SK-N-SH (cell line): ENCODE data around the gene SEPTIN2. TPM values are rescaled to one million over a fixed set of nuclear protein-coding genes. Genes with fewer than 3 reads are reported as not detected.

ENCODE experiments used
- CTCF ChIA-PET: fragments of 300-600, 350-600 bp; formaldehyde crosslinking; extraction: SDS; loops from one replicate; lab custom pipeline; 2021; lab: Yijun Ruan, JAX
- POLR2A ChIA-PET: fragments of 350-600 bp; sonication (Branson Sonifier 250); formaldehyde crosslinking; extraction: SDS; loops from one replicate; lab custom pipeline; 2020; ENCODE audit warnings: antibody characterized with exemption, inconsistent platforms; lab: Yijun Ruan, JAX
- DNase-seq: peaks from one replicate; pipeline ENCODE4 v3.0.0; 2012
- H2AFZ ChIP-seq: fragments of 200-600 bp; sonication (generic); 2 replicates; pipeline ENCODE4 v1.8.1; 2016; ENCODE audit warnings: antibody characterized with exemption, mild to moderate bottlenecking, low read depth
- H3F3A ChIP-seq: fragments of 200-600 bp; sonication (generic); replicated peaks from 2 replicates; pipeline ENCODE3; 2016; ENCODE audit warnings: antibody characterized with exemption, mild to moderate bottlenecking; ENCODE audit not compliant: insufficient read depth
- H3K27ac ChIP-seq, 2 experiments: fragments of 200-500 bp in 1 of 2; fragments of 200-600 bp in 1 of 2; sonication (Bioruptor generic) in 1 of 2; sonication (generic), shearing (Covaris generic) in 1 of 2; 2 replicates each; pipeline versions ENCODE4 v1.5.1 to v1.6.1; 2014 to 2016; ENCODE audit warnings: low read depth in 2 of 2, inconsistent platforms in 1 of 2, low read length in 1 of 2, mild to moderate bottlenecking in 1 of 2, mixed read lengths in 1 of 2
- H3K27me3 ChIP-seq: fragments of 200-600 bp; sonication (generic), shearing (Covaris generic); 2 replicates; pipeline ENCODE4 v1.6.1; 2016; ENCODE audit warnings: mixed run types; ENCODE audit not compliant: insufficient read depth
- H3K36me3 ChIP-seq, 2 experiments: fragments of 200-500 bp in 1 of 2; fragments of 200-600 bp in 1 of 2; sonication (Bioruptor generic) in 1 of 2; sonication (generic) in 1 of 2; replicated peaks in 1 of 2; 2 replicates each; pipeline versions ENCODE3 to v1.5.1; 2014 to 2016; ENCODE audit warnings: low read length in 1 of 2, mild to moderate bottlenecking in 1 of 2; ENCODE audit not compliant: insufficient read depth in 2 of 2, control insufficient read depth in 1 of 2
- H3K4me1 ChIP-seq, 2 experiments: fragments of 200-500 bp in 1 of 2; fragments of 200-600 bp in 1 of 2; sonication (Bioruptor generic) in 1 of 2; sonication (generic), shearing (Covaris generic) in 1 of 2; 2 replicates each; pipeline versions ENCODE4 v1.5.1 to v1.6.1; 2014 to 2016; ENCODE audit warnings: low read depth in 1 of 2, low read length in 1 of 2, mixed run types in 1 of 2; ENCODE audit not compliant: insufficient read depth in 2 of 2, control insufficient read depth in 1 of 2
- H3K4me2 ChIP-seq: fragments of 200-600 bp; sonication (generic), shearing (Covaris generic); 2 replicates; pipeline ENCODE4 v1.6.1; 2017; ENCODE audit warnings: mixed run types
- H3K4me3 ChIP-seq, 2 experiments: fragments of 200-500 bp in 1 of 2; fragments of 200-600 bp in 1 of 2; sonication (Bioruptor generic) in 1 of 2; sonication (generic), shearing (Covaris generic) in 1 of 2; 2 replicates each; pipeline versions ENCODE4 v1.5.1 to v1.8.1; 2014 to 2016; ENCODE audit warnings: low read depth in 2 of 2, inconsistent platforms in 1 of 2, low read length in 1 of 2, mild to moderate bottlenecking in 1 of 2, mixed read lengths in 1 of 2, moderate library complexity in 1 of 2
- H3K79me2 ChIP-seq: fragments of 200-600 bp; sonication (generic); 2 replicates; pipeline ENCODE4 v1.8.1; 2017; ENCODE audit warnings: mild to moderate bottlenecking; ENCODE audit not compliant: insufficient read depth
- H3K9ac ChIP-seq: fragments of 200-600 bp; sonication (generic); 2 replicates; pipeline ENCODE4 v1.6.1; 2017; ENCODE audit warnings: mixed run types
- H3K9me2 ChIP-seq: fragments of 200-600 bp; sonication (generic); 2 replicates; pipeline ENCODE4 v1.6.1; 2017; ENCODE audit warnings: mixed run types
- H3K9me3 ChIP-seq: fragments of 200-600 bp; sonication (generic); 2 replicates; pipeline ENCODE4 v1.6.1; 2017; ENCODE audit warnings: mixed run types, mild to moderate bottlenecking, moderate library complexity
- H4K20me1 ChIP-seq: fragments of 200-600 bp; sonication (generic); 2 replicates; pipeline ENCODE4 v1.6.1; 2017; ENCODE audit warnings: mild to moderate bottlenecking, mixed run types; ENCODE audit not compliant: insufficient read depth
- CHD2 ChIP-seq: fragments of 150-350 bp; IDR thresholded peaks from 2 replicates; pipeline ENCODE4 v1.6.1; 2018; ENCODE audit warnings: low read length; ENCODE audit not compliant: partially characterized antibody
- ELF1 ChIP-seq: IDR thresholded peaks from 2 replicates; pipeline ENCODE4 v1.4.0; 2012
- EZH2phosphoT487 ChIP-seq: fragments of 200-600 bp; sonication (generic); IDR thresholded peaks from 2 replicates; pipeline ENCODE4 v1.6.1; 2017; ENCODE audit warnings: low read depth, mixed run types, mild to moderate bottlenecking, antibody characterized with exemption, moderate library complexity, borderline replicate concordance
- FOXM1 ChIP-seq: IDR thresholded peaks from 2 replicates; pipeline ENCODE4 v1.4.0; 2012; ENCODE audit warnings: low read depth, mild to moderate bottlenecking
- GATA2 ChIP-seq: sonication (generic); formaldehyde crosslinking; IDR thresholded peaks from 2 replicates; pipeline ENCODE4 v1.5.0; 2020; ENCODE audit warnings: mild to moderate bottlenecking, missing genetic modification reagents
- MEF2A ChIP-seq: IDR thresholded peaks from 2 replicates; pipeline ENCODE4 v1.4.0; 2012; ENCODE audit warnings: low read depth, borderline replicate concordance
- NFIC ChIP-seq: IDR thresholded peaks from 2 replicates; pipeline ENCODE4 v1.4.0; 2012; ENCODE audit warnings: borderline replicate concordance
- NRF1 ChIP-seq: IDR thresholded peaks from 2 replicates; pipeline ENCODE4 v1.6.1; 2012; ENCODE audit warnings: low read depth, mild to moderate bottlenecking, low read length
- RXRA ChIP-seq: IDR thresholded peaks from 2 replicates; pipeline ENCODE4 v1.4.0; 2012; ENCODE audit warnings: low read depth, mild to moderate bottlenecking, borderline replicate concordance
- SIN3A ChIP-seq: IDR thresholded peaks from 2 replicates; pipeline ENCODE4 v1.6.1; 2012; ENCODE audit warnings: low read depth, mild to moderate bottlenecking, low read length, moderate library complexity, borderline replicate concordance
- TAF1 ChIP-seq: IDR thresholded peaks from 2 replicates; pipeline ENCODE4 v1.6.1; 2012; ENCODE audit warnings: low read depth, mild to moderate bottlenecking, low read length, moderate library complexity, borderline replicate concordance
- TCF12 ChIP-seq: IDR thresholded peaks from 2 replicates; pipeline ENCODE4 v1.4.0; 2012
- WGBS: methylation state at CpG from one replicate; pipeline ENCODE4 v1.1.6; 2017; ENCODE audit warnings: low lambda C conversion rate; 5-methylcytosine and 5-hydroxymethylcytosine counted together
- polyA plus RNA-seq, 3 experiments: library from polyadenylated mRNA; depleted of rRNA; stranded (reverse); fragments of >200 nt; gene quantifications; 2 replicates each; pipeline ENCODE4 v1.2.3, GENCODE V29; 2012
- TF ChIP-seq, protein P1 (sequence below): IDR thresholded peaks from 2 replicates; pipeline ENCODE4 v1.4.0; 2012; ENCODE audit warnings: low read depth, borderline replicate concordance
- TF ChIP-seq, protein P2 (sequence below): IDR thresholded peaks from 2 replicates; pipeline ENCODE4 v1.4.0; 2012; ENCODE audit warnings: low read depth
- TF ChIP-seq, protein P3 (sequence below): fragments of 150-350 bp; IDR thresholded peaks from 2 replicates; pipeline ENCODE4 v1.6.1; 2016; ENCODE audit warnings: mild to moderate bottlenecking, low read depth, low read length
- TF ChIP-seq, protein P4 (sequence below): fragments of 200-600 bp; sonication (generic); IDR thresholded peaks from 2 replicates; pipeline ENCODE4 v1.6.1; 2017; ENCODE audit warnings: antibody characterized with exemption, mild to moderate bottlenecking, moderate library complexity
- TF ChIP-seq, protein P5 (sequence below): IDR thresholded peaks from 2 replicates; pipeline ENCODE4; 2012

Gene SEPTIN2
- polyA plus RNA-seq, 1 of the 3 experiments (the other 2 are of a cell fraction): 226 TPM

DNA sequence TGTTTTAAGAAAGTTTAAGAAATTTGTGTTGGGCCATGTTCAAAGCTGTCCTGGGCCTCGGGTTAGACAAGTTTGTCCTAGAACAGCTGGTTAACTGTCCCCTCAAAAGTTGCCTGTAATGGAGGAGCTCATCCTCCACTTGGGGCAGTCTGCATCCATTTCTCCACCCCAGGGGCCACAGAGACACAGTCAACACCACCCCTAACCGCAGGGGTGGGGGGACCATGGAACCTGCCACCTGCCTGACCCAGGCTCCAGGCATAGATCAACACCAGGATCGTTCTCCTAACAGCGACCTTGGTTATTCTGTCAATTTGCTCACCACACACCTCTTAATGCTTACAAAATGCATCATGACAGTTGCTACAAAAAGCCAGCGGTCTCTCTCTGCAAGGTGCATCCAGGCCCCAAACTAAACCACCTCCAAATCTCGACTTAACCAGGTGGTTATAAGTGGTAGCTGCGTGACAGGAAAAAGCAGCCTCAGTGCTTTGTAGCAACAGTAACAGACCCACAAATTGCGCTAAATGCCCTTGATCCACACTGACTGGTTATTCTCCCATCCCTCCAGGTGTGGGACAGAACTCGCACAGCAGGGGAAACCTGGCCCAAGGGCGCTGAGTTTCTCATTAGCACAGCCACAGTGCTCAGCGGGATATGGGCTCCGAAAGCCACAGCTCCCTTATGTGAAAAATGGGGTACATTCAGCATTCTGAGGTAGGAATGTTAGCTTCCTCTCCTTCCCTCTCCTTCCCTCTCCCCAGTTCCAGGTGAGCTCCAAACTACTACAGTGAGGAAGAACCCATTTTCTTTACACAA lies 48.3 kb upstream of the SEPTIN2 start (continued):
- TF ChIP-seq, protein P1, sequence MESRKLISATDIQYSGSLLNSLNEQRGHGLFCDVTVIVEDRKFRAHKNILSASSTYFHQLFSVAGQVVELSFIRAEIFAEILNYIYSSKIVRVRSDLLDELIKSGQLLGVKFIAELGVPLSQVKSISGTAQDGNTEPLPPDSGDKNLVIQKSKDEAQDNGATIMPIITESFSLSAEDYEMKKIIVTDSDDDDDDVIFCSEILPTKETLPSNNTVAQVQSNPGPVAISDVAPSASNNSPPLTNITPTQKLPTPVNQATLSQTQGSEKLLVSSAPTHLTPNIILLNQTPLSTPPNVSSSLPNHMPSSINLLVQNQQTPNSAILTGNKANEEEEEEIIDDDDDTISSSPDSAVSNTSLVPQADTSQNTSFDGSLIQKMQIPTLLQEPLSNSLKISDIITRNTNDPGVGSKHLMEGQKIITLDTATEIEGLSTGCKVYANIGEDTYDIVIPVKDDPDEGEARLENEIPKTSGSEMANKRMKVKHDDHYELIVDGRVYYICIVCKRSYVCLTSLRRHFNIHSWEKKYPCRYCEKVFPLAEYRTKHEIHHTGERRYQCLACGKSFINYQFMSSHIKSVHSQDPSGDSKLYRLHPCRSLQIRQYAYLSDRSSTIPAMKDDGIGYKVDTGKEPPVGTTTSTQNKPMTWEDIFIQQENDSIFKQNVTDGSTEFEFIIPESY: no peak
- TF ChIP-seq NRF1 (no peak), TCF12 (no peak), RXRA (no peak), CHD2 (no peak), TAF1 (no peak), ELF1 (no peak)
- TF ChIP-seq, protein P2, sequence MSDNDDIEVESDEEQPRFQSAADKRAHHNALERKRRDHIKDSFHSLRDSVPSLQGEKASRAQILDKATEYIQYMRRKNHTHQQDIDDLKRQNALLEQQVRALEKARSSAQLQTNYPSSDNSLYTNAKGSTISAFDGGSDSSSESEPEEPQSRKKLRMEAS: no peak

DNA sequence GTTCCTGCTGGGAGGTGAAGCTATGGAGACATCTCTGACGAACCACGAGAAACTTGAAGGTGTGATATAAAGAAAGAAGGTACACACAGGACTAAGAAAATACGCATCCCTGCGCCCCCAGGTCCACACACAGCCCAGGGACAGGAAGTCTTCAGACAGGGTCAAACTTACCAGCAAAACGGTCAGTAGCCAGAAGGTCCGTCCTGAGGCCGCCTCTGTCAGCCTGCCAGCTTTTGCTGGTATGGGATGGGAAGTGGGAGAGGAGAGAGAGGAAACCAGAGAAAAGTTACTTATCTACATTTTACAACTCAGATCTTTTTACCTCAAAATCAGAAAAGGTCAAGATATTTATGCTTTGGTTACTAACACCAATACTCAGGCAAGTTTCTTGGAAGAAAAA lies 47.4 kb upstream of the SEPTIN2 start:
- H2AFZ ChIP-seq: no peak overlapping the region
- ChIA-PET POLR2A (no interaction called here), CTCF (interaction anchor here (1.6 to 2.0 kb wide), 2 partner anchors 10 to 47 kb away, joined by 7 to 8 read pairs; partner anchors contain the start of genes HDLBP and SEPTIN2)
- no peak for DNase-seq
- H4K20me1 ChIP-seq: peaks cover 82% of the 10 kb centered on the region
- no peak overlapping the region for H3K27ac ChIP-seq
- no peaks in the 10 kb centered on the region for H3K27me3 ChIP-seq
- TF ChIP-seq TAF1 (no peak), NRF1 (no peak), SIN3A (no peak), FOXM1 (no peak), MEF2A (no peak), GATA2 (CRISPR knock-in tag) (no peak), EZH2phosphoT487 (no peak), NFIC (no peak)
- TF ChIP-seq, protein P1: no peak
- TF ChIP-seq, protein P3, sequence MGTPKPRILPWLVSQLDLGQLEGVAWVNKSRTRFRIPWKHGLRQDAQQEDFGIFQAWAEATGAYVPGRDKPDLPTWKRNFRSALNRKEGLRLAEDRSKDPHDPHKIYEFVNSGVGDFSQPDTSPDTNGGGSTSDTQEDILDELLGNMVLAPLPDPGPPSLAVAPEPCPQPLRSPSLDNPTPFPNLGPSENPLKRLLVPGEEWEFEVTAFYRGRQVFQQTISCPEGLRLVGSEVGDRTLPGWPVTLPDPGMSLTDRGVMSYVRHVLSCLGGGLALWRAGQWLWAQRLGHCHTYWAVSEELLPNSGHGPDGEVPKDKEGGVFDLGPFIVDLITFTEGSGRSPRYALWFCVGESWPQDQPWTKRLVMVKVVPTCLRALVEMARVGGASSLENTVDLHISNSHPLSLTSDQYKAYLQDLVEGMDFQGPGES: no peak
- TF ChIP-seq, protein P4, sequence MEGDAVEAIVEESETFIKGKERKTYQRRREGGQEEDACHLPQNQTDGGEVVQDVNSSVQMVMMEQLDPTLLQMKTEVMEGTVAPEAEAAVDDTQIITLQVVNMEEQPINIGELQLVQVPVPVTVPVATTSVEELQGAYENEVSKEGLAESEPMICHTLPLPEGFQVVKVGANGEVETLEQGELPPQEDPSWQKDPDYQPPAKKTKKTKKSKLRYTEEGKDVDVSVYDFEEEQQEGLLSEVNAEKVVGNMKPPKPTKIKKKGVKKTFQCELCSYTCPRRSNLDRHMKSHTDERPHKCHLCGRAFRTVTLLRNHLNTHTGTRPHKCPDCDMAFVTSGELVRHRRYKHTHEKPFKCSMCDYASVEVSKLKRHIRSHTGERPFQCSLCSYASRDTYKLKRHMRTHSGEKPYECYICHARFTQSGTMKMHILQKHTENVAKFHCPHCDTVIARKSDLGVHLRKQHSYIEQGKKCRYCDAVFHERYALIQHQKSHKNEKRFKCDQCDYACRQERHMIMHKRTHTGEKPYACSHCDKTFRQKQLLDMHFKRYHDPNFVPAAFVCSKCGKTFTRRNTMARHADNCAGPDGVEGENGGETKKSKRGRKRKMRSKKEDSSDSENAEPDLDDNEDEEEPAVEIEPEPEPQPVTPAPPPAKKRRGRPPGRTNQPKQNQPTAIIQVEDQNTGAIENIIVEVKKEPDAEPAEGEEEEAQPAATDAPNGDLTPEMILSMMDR: no peak
- TF ChIP-seq, protein P5, sequence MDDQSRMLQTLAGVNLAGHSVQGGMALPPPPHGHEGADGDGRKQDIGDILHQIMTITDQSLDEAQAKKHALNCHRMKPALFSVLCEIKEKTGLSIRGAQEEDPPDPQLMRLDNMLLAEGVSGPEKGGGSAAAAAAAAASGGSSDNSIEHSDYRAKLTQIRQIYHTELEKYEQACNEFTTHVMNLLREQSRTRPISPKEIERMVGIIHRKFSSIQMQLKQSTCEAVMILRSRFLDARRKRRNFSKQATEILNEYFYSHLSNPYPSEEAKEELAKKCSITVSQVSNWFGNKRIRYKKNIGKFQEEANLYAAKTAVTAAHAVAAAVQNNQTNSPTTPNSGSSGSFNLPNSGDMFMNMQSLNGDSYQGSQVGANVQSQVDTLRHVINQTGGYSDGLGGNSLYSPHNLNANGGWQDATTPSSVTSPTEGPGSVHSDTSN: no peak
- H3K36me3 ChIP-seq: peaks cover 36 to 47% of the 10 kb centered on the region in 2 experiments
- peaks cover 15 to 32% of the 10 kb centered on the region in 2 experiments; a peak in 3 of 4 replicates for H3K4me1 ChIP-seq
- WGBS: 88% methylated on average over 7 of the region's 7 CpGs
- no peaks in the 10 kb centered on the region for H3K9me2 ChIP-seq
- H3F3A ChIP-seq: peaks cover 4% of the 10 kb centered on the region
- no peaks in the 10 kb centered on the region for H3K9me3 ChIP-seq
- H3K4me2 ChIP-seq: no peak overlapping the region
- H3K9ac ChIP-seq: no peak overlapping the region
- peaks cover 96% of the 10 kb centered on the region for H3K79me2 ChIP-seq
- H3K4me3 ChIP-seq: no peak overlapping the region
